Measurements from ENCODE around the gene MYZAP.

DNA sequence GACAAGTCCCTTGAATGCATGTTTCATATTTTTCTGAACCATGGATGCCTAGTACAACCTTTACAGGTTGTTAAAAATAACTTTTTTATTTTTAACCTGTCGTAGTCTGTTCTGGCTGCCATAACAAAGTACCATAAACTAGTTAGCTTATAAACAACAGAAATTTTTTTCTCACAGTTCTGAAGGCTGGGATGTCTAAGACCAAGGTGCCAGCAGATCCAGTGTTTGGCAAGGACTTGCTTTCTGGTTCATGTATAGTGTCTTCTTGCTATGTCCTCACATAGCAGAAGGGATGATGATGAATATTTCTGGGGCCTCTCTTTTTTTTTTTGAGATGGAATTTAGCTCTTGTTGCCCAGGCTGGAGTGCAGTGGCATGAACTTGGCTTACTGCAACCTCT lies 91.8 kb downstream of the MYZAP start:
- TF ChIP-seq, protein P1, sequence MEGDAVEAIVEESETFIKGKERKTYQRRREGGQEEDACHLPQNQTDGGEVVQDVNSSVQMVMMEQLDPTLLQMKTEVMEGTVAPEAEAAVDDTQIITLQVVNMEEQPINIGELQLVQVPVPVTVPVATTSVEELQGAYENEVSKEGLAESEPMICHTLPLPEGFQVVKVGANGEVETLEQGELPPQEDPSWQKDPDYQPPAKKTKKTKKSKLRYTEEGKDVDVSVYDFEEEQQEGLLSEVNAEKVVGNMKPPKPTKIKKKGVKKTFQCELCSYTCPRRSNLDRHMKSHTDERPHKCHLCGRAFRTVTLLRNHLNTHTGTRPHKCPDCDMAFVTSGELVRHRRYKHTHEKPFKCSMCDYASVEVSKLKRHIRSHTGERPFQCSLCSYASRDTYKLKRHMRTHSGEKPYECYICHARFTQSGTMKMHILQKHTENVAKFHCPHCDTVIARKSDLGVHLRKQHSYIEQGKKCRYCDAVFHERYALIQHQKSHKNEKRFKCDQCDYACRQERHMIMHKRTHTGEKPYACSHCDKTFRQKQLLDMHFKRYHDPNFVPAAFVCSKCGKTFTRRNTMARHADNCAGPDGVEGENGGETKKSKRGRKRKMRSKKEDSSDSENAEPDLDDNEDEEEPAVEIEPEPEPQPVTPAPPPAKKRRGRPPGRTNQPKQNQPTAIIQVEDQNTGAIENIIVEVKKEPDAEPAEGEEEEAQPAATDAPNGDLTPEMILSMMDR (IDR thresholded peaks at IDR 0.05): no peak
- no peak for TF ChIP-seq EZH2 (IDR thresholded peaks at IDR 0.05)
- no peak for TF ChIP-seq EZH2phosphoT487 (IDR thresholded peaks at IDR 0.05)

All from neural progenitor cell (in vitro differentiated cells).